Measurements from ENCODE around the gene NREP.
"Not testable (repeated sequence)": the region's sequence is repeated elsewhere in the genome, so short reads cannot be mapped to it uniquely, and the experiment has no call there.

NREP gene

DNA sequence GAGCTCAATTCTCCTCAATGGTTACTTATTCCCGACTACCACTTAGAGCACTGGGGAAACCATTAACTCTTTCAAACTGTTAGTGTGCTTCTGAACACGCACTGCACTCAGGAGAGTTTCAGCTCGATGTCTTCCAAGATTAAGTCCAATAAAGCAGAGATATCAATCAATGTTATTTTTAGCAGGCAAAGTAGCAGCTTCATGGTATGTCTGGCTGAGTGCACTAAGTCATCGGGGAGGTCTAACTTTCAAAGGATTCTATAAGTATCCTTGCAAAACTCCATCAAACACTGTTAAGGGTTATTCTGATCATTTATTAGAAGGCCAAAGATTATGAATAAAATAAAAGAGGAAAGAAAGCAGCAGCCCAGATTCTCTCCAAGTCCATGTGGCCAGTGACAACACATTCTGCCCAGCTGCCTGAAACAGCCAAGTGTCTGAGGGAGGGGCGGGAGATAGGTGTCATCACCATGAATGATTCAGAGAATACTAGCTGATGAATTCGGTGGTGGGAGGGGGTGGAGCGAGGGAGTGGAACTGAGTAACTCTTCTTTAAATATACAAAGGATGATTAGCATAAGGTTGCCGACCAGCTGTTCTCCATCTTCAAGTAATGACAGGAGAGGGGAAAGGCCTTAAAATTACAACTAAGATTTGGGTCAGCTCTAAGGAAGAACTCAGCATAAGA is 21.3 kb downstream of the NREP start:
- no peaks in the 10 kb centered on the region for H3K9me3 Mint-ChIP-seq
- H3K4me3 Mint-ChIP-seq: no peak overlapping the region
- no peaks in the 10 kb centered on the region for H3K27me3 Mint-ChIP-seq
- no peak overlapping the region for H3K27ac Mint-ChIP-seq
- H3K36me3 Mint-ChIP-seq (ENCODE audit: low read depth): no peaks in the 10 kb centered on the region
- peaks cover 21% of the 10 kb centered on the region for H3K4me1 Mint-ChIP-seq (ENCODE audit: low read depth)

- H3K4me3 Mint-ChIP-seq: no peak overlapping the region
- H3K9me3 Mint-ChIP-seq: no peaks in the 10 kb centered on the region
- H3K36me3 Mint-ChIP-seq (ENCODE audit: low read depth): no peaks in the 10 kb centered on the region
- no peak overlapping the region for H3K27ac Mint-ChIP-seq
- no peaks in the 10 kb centered on the region for H3K27me3 Mint-ChIP-seq
- peaks cover 24% of the 10 kb centered on the region for H3K4me1 Mint-ChIP-seq (ENCODE audit: low read depth)
Observed at GRCh38 chr5:111734597-111734996, 22.4 kb downstream of the NREP start.

DNA sequence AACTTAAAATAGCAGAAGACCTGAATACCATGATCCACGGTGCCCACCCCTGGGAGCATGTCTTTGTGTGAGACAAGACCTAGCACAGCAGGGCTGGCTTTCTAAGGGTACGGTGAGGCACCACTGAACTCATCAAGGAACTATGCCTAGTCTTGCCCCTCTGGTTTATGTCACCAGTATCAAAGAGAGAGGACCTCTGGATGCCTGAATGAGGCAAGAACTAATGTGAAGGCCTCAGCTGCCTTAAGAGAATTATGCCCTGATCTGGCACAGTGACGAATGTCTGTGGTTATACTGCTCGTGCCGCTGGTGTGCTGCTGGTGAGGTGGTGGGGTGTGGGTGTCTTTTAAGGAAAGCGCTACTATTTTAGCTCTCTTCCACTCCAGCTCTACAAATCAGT is 23.0 kb downstream of the NREP start:
- Mint-ChIP-seq H3K4me1 (ENCODE audit: low read depth) (peaks cover 24% of the 10 kb centered on the region), H3K9me3 (no peaks in the 10 kb centered on the region), H3K27me3 (no peaks in the 10 kb centered on the region), H3K4me3 (no peak overlapping the region), H3K36me3 (ENCODE audit: low read depth) (no peaks in the 10 kb centered on the region), H3K27ac (no peak overlapping the region)

DNA sequence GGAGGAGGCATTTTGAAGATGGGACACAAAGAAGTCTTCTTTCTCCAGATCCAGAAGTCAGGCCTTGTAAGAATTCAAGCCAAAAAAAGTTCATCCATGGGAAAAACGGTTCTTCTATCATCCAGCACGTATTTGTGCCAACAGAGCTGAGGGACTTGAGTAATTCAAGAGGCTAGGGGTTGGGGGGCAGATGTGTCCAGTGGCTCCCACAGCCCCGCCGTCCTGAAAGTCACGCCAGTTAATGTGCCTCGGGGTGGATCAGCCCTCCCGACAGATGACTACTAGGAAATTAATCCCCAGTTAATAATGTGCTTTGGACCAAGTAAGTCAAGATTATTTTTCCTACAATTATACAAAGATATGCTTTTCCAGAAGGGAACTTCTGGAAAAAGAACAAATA is 23.4 kb downstream of the NREP start:
- H3K27ac Mint-ChIP-seq: no peak overlapping the region
- H3K4me1 Mint-ChIP-seq (ENCODE audit: low read depth): peaks cover 24% of the 10 kb centered on the region
- no peak overlapping the region for H3K4me3 Mint-ChIP-seq
- no peaks in the 10 kb centered on the region for H3K9me3 Mint-ChIP-seq
- no peaks in the 10 kb centered on the region for H3K27me3 Mint-ChIP-seq
- H3K36me3 Mint-ChIP-seq (ENCODE audit: low read depth): no peaks in the 10 kb centered on the region

- no peaks in the 10 kb centered on the region for H3K27me3 Mint-ChIP-seq
- no peaks in the 10 kb centered on the region for H3K36me3 Mint-ChIP-seq (ENCODE audit: low read depth)
- H3K27ac Mint-ChIP-seq: no peak overlapping the region
- no peaks in the 10 kb centered on the region for H3K9me3 Mint-ChIP-seq
- H3K4me1 Mint-ChIP-seq (ENCODE audit: low read depth): peaks cover 24% of the 10 kb centered on the region
- no peak overlapping the region for H3K4me3 Mint-ChIP-seq
Observed at GRCh38 chr5:111731638-111732037, 25.4 kb downstream of the NREP start.

DNA sequence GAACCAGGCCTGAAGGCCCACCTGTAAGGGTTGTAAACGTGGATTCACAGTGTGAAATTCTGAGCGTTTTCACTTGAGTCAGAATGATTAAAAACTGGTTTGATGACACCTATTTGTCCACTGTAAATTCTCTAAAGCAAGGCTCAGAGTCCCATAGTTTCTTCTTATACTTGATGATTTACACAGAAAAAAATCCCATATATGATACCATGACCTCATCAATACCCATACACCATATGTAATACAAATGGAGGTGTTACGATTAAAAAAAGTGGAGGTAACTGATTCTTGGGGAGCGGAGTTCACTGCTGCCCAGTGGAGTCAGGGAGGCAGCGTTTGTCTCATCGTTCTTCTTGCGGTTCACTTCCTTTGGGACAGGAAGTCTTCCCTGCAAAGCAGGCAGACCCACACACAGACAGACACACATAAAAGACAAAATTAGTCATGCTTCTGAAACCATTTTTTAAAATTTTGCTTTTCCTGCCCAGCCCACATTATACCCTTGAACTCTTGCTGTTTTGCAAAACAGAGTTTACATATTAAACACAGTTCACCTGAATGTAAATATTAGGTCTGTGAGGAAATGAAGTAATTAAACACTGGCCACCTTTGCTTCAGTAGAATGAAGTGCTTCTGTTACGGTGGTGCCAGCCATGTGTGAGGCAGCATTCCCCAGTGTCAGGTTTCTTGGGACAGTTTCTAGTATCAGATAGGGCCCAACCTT is 26.2 kb downstream of the NREP start:
- Mint-ChIP-seq H3K27me3 (no peaks in the 10 kb centered on the region), H3K36me3 (ENCODE audit: low read depth) (no peaks in the 10 kb centered on the region), H3K27ac (no peak overlapping the region), H3K4me3 (no peak overlapping the region), H3K9me3 (no peaks in the 10 kb centered on the region), H3K4me1 (ENCODE audit: low read depth) (peaks cover 24% of the 10 kb centered on the region)

DNA sequence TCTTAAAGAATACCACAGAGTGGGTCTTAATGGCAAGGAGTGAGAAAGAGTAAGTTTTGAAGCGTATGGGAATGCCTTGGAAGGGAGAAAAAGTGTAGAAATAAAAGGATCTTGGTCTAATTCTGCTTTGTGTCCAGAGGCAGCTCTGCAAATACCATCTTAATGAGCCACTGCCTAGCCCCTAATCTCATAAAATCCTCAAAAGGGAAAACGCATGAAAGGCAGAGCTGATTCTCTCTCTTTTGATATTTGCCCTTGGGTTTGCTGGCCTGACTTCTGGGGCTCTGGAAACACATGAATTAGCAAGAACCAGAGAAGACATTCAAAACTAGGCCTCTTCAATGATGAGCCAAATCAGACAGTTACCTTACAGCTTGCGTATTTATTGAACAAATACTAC is 28.1 kb downstream of the NREP start:
- H3K27ac Mint-ChIP-seq: no peak overlapping the region
- no peaks in the 10 kb centered on the region for H3K36me3 Mint-ChIP-seq (ENCODE audit: low read depth)
- no peak overlapping the region for H3K4me3 Mint-ChIP-seq
- peaks cover 14% of the 10 kb centered on the region for H3K4me1 Mint-ChIP-seq (ENCODE audit: low read depth)
- no peaks in the 10 kb centered on the region for H3K9me3 Mint-ChIP-seq
- H3K27me3 Mint-ChIP-seq: no peaks in the 10 kb centered on the region

- Mint-ChIP-seq H3K27ac (no peak overlapping the region), H3K4me1 (ENCODE audit: low read depth) (peaks cover 13% of the 10 kb centered on the region), H3K4me3 (no peak overlapping the region), H3K36me3 (ENCODE audit: low read depth) (no peaks in the 10 kb centered on the region), H3K27me3 (no peaks in the 10 kb centered on the region), H3K9me3 (no peaks in the 10 kb centered on the region)
Observed at GRCh38 chr5:111726986-111727385, 30.0 kb downstream of the NREP start.

DNA sequence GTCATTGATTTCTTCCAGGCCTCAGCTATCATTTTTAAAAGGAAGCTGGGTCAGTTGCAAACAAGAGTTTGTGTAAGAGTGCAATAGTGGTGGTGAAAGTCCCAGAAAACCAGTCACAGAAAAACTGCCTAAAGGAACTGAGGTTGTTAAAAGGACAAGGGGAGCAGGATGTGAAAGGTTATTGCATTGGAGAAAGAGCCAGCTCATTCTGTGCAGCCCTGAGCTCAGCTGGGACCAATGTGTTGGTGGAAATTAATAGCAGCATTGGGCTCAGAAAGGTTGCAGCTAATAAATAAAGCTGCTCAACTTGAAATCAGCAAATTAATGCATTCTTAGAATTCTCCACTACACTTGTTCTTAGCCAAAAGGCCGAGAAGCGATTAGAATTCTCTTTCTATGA is 34.9 kb downstream of the NREP start:
- H3K27me3 Mint-ChIP-seq: peaks cover 9% of the 10 kb centered on the region
- H3K36me3 Mint-ChIP-seq (ENCODE audit: low read depth): no peaks in the 10 kb centered on the region
- H3K4me1 Mint-ChIP-seq (ENCODE audit: low read depth): no peaks in the 10 kb centered on the region
- no peaks in the 10 kb centered on the region for H3K9me3 Mint-ChIP-seq
- H3K4me3 Mint-ChIP-seq: no peak overlapping the region
- no peak overlapping the region for H3K27ac Mint-ChIP-seq

DNA sequence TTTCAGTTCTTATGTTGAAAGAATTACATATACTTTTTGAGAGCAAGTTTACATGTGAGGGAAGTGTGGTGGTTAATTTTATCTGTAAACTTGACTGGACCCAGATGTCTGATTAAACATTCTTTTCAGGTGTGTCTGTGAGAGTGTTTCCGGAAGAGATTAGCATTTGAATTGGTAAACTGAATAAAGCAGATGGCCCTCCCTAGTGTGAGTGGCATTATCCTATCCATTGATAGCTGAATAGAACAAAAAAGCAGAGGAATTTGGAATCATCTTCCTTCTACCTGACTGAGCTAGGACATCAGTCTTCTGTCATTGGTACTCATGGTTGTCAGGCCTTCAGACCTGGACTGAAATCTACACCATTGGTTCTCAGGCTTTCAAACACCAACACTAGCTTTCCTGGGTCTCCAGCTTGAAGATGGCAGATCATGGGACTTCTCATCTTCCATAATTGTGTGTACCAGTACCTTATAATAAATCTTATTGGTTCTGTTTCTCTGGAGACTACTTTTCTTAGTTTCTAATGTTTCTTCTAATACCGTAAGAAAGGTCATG is 36.6 kb downstream of the NREP start:
- H3K36me3 Mint-ChIP-seq (ENCODE audit: low read depth): no peaks in the 10 kb centered on the region
- H3K9me3 Mint-ChIP-seq: no peaks in the 10 kb centered on the region
- no peaks in the 10 kb centered on the region for H3K4me1 Mint-ChIP-seq (ENCODE audit: low read depth)
- H3K4me3 Mint-ChIP-seq: no peak overlapping the region
- H3K27ac Mint-ChIP-seq: no peak overlapping the region
- peaks cover 12% of the 10 kb centered on the region for H3K27me3 Mint-ChIP-seq

- H3K27me3 Mint-ChIP-seq: peaks cover 12% of the 10 kb centered on the region
- no peak overlapping the region for H3K4me3 Mint-ChIP-seq
- peaks cover 3% of the 10 kb centered on the region for H3K9me3 Mint-ChIP-seq
- H3K27ac Mint-ChIP-seq: no peak overlapping the region
- H3K36me3 Mint-ChIP-seq (ENCODE audit: low read depth): no peaks in the 10 kb centered on the region
- no peaks in the 10 kb centered on the region for H3K4me1 Mint-ChIP-seq (ENCODE audit: low read depth)
Observed at GRCh38 chr5:111719773-111720172, 37.2 kb downstream of the NREP start.

GRCh38 chr5:111716789-111717188 is 40.2 kb downstream of the NREP start:
- not testable (repeated sequence) for H3K9me3 Mint-ChIP-seq; H3K4me1 Mint-ChIP-seq (ENCODE audit: low read depth)

GRCh38 chr5:111707630-111708164 is 49.3 kb downstream of the NREP start:
- Mint-ChIP-seq H3K36me3 (ENCODE audit: low read depth) (no peaks in the 10 kb centered on the region), H3K4me1 (ENCODE audit: low read depth) (peaks cover 6% of the 10 kb centered on the region), H3K27ac (no peak overlapping the region), H3K27me3 (no peaks in the 10 kb centered on the region), H3K9me3 (no peaks in the 10 kb centered on the region), H3K4me3 (no peak overlapping the region)

More at GRCh38 chr5:111716789-111717188, 40.2 kb downstream of the NREP start:
- not testable (repeated sequence) for H3K4me3 Mint-ChIP-seq; H3K36me3 Mint-ChIP-seq (ENCODE audit: low read depth); H3K27ac Mint-ChIP-seq
- H3K27me3 Mint-ChIP-seq: peaks cover 12% of the 10 kb centered on the region

DNA sequence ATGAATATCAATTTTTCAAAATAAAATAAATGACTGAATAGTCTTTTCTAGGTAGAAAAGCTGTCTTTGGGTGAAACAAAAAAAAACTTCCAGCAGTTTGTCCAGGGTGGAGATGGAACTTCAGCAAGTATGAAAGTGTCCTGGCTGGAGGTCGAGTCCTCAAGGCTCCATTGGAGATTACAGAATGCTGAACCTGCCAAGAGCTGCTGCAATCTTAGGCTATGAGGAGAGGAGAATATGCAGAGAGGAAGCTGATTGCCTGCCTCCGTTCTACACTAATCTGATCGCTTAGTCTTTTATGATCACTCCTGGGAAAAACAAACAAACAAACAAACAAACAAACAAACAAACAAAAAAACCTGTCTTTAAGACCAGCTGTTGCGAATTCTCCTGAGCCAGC is 50.6 kb downstream of the NREP start:
- no peaks in the 10 kb centered on the region for H3K36me3 Mint-ChIP-seq (ENCODE audit: low read depth)
- no peaks in the 10 kb centered on the region for H3K9me3 Mint-ChIP-seq
- no peak overlapping the region for H3K27ac Mint-ChIP-seq
- no peak overlapping the region for H3K4me3 Mint-ChIP-seq
- H3K27me3 Mint-ChIP-seq: no peaks in the 10 kb centered on the region
- H3K4me1 Mint-ChIP-seq (ENCODE audit: low read depth): peaks cover 6% of the 10 kb centered on the region

- peaks cover 2% of the 10 kb centered on the region for H3K27me3 Mint-ChIP-seq
- H3K36me3 Mint-ChIP-seq (ENCODE audit: low read depth): no peaks in the 10 kb centered on the region
- no peak overlapping the region for H3K27ac Mint-ChIP-seq
- H3K4me3 Mint-ChIP-seq: no peak overlapping the region
- H3K4me1 Mint-ChIP-seq (ENCODE audit: low read depth): peaks cover 6% of the 10 kb centered on the region
- no peaks in the 10 kb centered on the region for H3K9me3 Mint-ChIP-seq
Observed at GRCh38 chr5:111704452-111705085, 52.4 kb downstream of the NREP start.

All from stimulated activated naive CD8-positive, alpha-beta T cell treated with anti-CD3 and anti-CD28 coated beads, Interleukin-15, Interleukin-2, amounts not matched to agents 100 ng/mL and 50 ng/mL, for 24 hours (primary cell).